Endothelial cell (in vitro differentiated cells): Measurements from ENCODE around the gene ADARB2. TPM values are rescaled to one million over a fixed set of nuclear protein-coding genes. Genes with fewer than 3 reads are reported as not detected.

ENCODE experiments used
- DNase-seq: peaks from one replicate; pipeline ENCODE4 v3.0.0; 2021; ENCODE audit warnings: low spot score
- H3K27ac Mint-ChIP-seq: one replicate; pipeline ENCODE4 v1.8.0; 2021; ENCODE audit warnings: mixed read lengths, inconsistent platforms; ENCODE audit not compliant: unreplicated experiment
- H3K27me3 Mint-ChIP-seq: one replicate; pipeline ENCODE4 v1.8.0; 2021; ENCODE audit warnings: mild to moderate bottlenecking, moderate library complexity, mixed read lengths, inconsistent platforms; ENCODE audit not compliant: unreplicated experiment
- H3K36me3 Mint-ChIP-seq: one replicate; pipeline ENCODE4 v1.8.0; 2021; ENCODE audit warnings: mild to moderate bottlenecking, low read depth, mixed read lengths, inconsistent platforms; ENCODE audit not compliant: unreplicated experiment
- H3K4me1 Mint-ChIP-seq: one replicate; pipeline ENCODE4 v1.8.0; 2021; ENCODE audit warnings: mild to moderate bottlenecking, mixed read lengths, inconsistent platforms; ENCODE audit not compliant: unreplicated experiment
- H3K4me3 Mint-ChIP-seq: one replicate; pipeline ENCODE4 v1.8.0; 2021; ENCODE audit warnings: mild to moderate bottlenecking, mixed read lengths, inconsistent platforms; ENCODE audit not compliant: unreplicated experiment
- H3K9me3 Mint-ChIP-seq: one replicate; pipeline ENCODE4 v1.8.0; 2021; ENCODE audit warnings: mixed read lengths, inconsistent platforms; ENCODE audit not compliant: unreplicated experiment
- CTCF ChIP-seq: fragments of 200-600 bp; sonication (generic); IDR thresholded peaks from one replicate; pipeline ENCODE4 v1.5.0; 2021; ENCODE audit warnings: antibody characterized with exemption; ENCODE audit not compliant: unreplicated experiment
- total RNA-seq: library from RNA; stranded (reverse); fragmentation: NEBNext Ultra II Directional; extraction: Animal tissue kit (Norgen Biotek cat#: 25700); gene quantifications from one replicate; pipeline ENCODE4 v1.2.1, GENCODE V29; 2021; ENCODE audit not compliant: unreplicated experiment

ADARB2 gene
- total RNA-seq, 1 donor from 2014 or later, result 54.9 TPM

GRCh38 chr10:1650542-1651269 lies 86.6 kb downstream of the ADARB2 start:
- DNase-seq, result no peak
- no peaks in the 10 kb centered on the region for H3K36me3 Mint-ChIP-seq
- H3K9me3 Mint-ChIP-seq, result no peaks in the 10 kb centered on the region
- no peaks in the 10 kb centered on the region for H3K27me3 Mint-ChIP-seq
- no peaks in the 10 kb centered on the region for H3K4me1 Mint-ChIP-seq
- no peak overlapping the region for H3K27ac Mint-ChIP-seq
- no peak for TF ChIP-seq CTCF
- no peak overlapping the region for H3K4me3 Mint-ChIP-seq

GRCh38 chr10:1648648-1649047 lies 88.7 kb downstream of the ADARB2 start:
- H3K4me1 Mint-ChIP-seq, result no peaks in the 10 kb centered on the region
- TF ChIP-seq CTCF, result no peak
- H3K9me3 Mint-ChIP-seq, result no peaks in the 10 kb centered on the region
- no peak for DNase-seq
- no peak overlapping the region for H3K4me3 Mint-ChIP-seq
- H3K27ac Mint-ChIP-seq, result no peak overlapping the region
- H3K27me3 Mint-ChIP-seq, result no peaks in the 10 kb centered on the region
- no peaks in the 10 kb centered on the region for H3K36me3 Mint-ChIP-seq

GRCh38 chr10:1646332-1646731 lies 91.0 kb downstream of the ADARB2 start:
- Mint-ChIP-seq H3K4me1 (no peaks in the 10 kb centered on the region), H3K4me3 (no peak overlapping the region), H3K9me3 (no peaks in the 10 kb centered on the region), H3K27ac (no peak overlapping the region), H3K27me3 (no peaks in the 10 kb centered on the region), H3K36me3 (no peaks in the 10 kb centered on the region)
- TF ChIP-seq CTCF, result no peak
- no peak for DNase-seq

GRCh38 chr10:1645896-1646295 lies 91.4 kb downstream of the ADARB2 start:
- no peaks in the 10 kb centered on the region for H3K4me1 Mint-ChIP-seq
- H3K9me3 Mint-ChIP-seq, result no peaks in the 10 kb centered on the region
- TF ChIP-seq CTCF, result no peak
- H3K36me3 Mint-ChIP-seq, result no peaks in the 10 kb centered on the region
- no peak overlapping the region for H3K27ac Mint-ChIP-seq
- no peak for DNase-seq
- no peaks in the 10 kb centered on the region for H3K27me3 Mint-ChIP-seq
- H3K4me3 Mint-ChIP-seq, result no peak overlapping the region

- H3K9me3 Mint-ChIP-seq, result no peaks in the 10 kb centered on the region
- no peak overlapping the region for H3K27ac Mint-ChIP-seq
- no peak for TF ChIP-seq CTCF
- no peak for DNase-seq
- H3K4me1 Mint-ChIP-seq, result no peaks in the 10 kb centered on the region
- no peaks in the 10 kb centered on the region for H3K36me3 Mint-ChIP-seq
- no peak overlapping the region for H3K4me3 Mint-ChIP-seq
- H3K27me3 Mint-ChIP-seq, result no peaks in the 10 kb centered on the region
Measured at GRCh38 chr10:1644191-1644711, 93.1 kb downstream of the ADARB2 start.
